Esophagus (tissue), 2 donors: ENCODE data around the gene SRPK3. TPM values are rescaled to one million over a fixed set of nuclear protein-coding genes. Genes with fewer than 3 reads are reported as not detected.
"Not testable (repeated sequence)": the region's sequence is repeated elsewhere in the genome, so short reads cannot be mapped to it uniquely, and the experiment has no call there.

Source experiments
- H3K27ac ChIP-seq, 2 donors: one replicate each; pipeline ENCODE4 v1.5.1; 2013; ENCODE audit warnings: low read depth in 2 of 2, mild to moderate bottlenecking in 2 of 2, inconsistent platforms in 1 of 2, low read length in 1 of 2, moderate library complexity in 1 of 2
- H3K27me3 ChIP-seq, 2 donors: one replicate each; pipeline ENCODE4 v1.6.1; 2013; ENCODE audit warnings: low read length in 2 of 2, control low read depth in 1 of 2, mild to moderate bottlenecking in 1 of 2; ENCODE audit not compliant: insufficient read depth in 2 of 2, control insufficient read depth in 1 of 2
- H3K36me3 ChIP-seq, 2 donors: one replicate each; pipeline ENCODE4 v1.6.1; 2013; ENCODE audit warnings: low read length in 1 of 2; ENCODE audit not compliant: control insufficient read depth in 2 of 2, insufficient read depth in 2 of 2
- H3K4me1 ChIP-seq, 2 donors: one replicate each; pipeline ENCODE4 v1.6.1; 2013; ENCODE audit warnings: low read length in 1 of 2; ENCODE audit not compliant: control insufficient read depth in 2 of 2, insufficient read depth in 2 of 2
- H3K4me3 ChIP-seq, 2 donors: one replicate each; pipeline ENCODE4 v1.5.1; 2013; ENCODE audit warnings: low read length in 2 of 2, mild to moderate bottlenecking in 2 of 2, low read depth in 1 of 2, moderate library complexity in 1 of 2
- H3K9me3 ChIP-seq, 2 donors: one replicate each; pipeline ENCODE4 v1.6.1; 2013; ENCODE audit warnings: mild to moderate bottlenecking in 2 of 2, low read depth in 1 of 2, low read length in 1 of 2, moderate library complexity in 1 of 2; ENCODE audit not compliant: control insufficient read depth in 2 of 2, insufficient read depth in 1 of 2
- WGBS, 2 donors: extraction: QIAGEN DNeasy Blood & Tissue Kit; methylation state at CpG; one replicate each; pipeline ENCODE4 v1.1.7; 2013; 5-methylcytosine and 5-hydroxymethylcytosine counted together
- polyA plus RNA-seq, 2 donors: library from polyadenylated mRNA; stranded (reverse); fragments of 200-250 nt; gene quantifications; one replicate each; pipeline ENCODE4 v1.2.3, GENCODE V29; 2013
- donor health status: healthy with polysubstance abuse.
- donor health status: Bipolar disorder and iron deficiency.

Gene SRPK3
- polyA plus RNA-seq, 2 donors, result 0.15 to 0.35 TPM

- Histone ChIP-seq H3K27me3 (no peaks in the 10 kb centered on the region), H3K36me3 (no peaks in the 10 kb centered on the region), H3K4me3 (no peak overlapping the region), H3K27ac (peak overlapping the region in 1 of 2 donors; percentile 11), H3K9me3 (no peaks in the 10 kb centered on the region), H3K4me1 (peaks cover 0 to 7% of the 10 kb centered on the region in 2 donors)
- 9 to 24% methylated on average over 31 to 38 of the region's 38 CpGs for WGBS, 2 donors
Measured at GRCh38 chrX:153744210-153745066, 36.4 kb upstream of the SRPK3 start.

GRCh38 chrX:153745067-153745433 is 35.8 kb upstream of the SRPK3 start:
- H3K9me3 ChIP-seq, H3K36me3 ChIP-seq, H3K4me3 ChIP-seq, H3K27me3 ChIP-seq, H3K4me1 ChIP-seq, H3K27ac ChIP-seq: not testable (repeated sequence)
- WGBS, 2 donors, result 35 to 42% methylated on average over 12 of the region's 12 CpGs

- 76 to 92% methylated on average over 3 of the region's 3 CpGs for WGBS, 2 donors
- Histone ChIP-seq H3K27me3 (no peaks in the 10 kb centered on the region), H3K9me3 (no peaks in the 10 kb centered on the region), H3K27ac (no peak overlapping the region), H3K4me3 (no peak overlapping the region), H3K36me3 (no peaks in the 10 kb centered on the region), H3K4me1 (peaks cover 0 to 2% of the 10 kb centered on the region in 2 donors)
Measured at GRCh38 chrX:153746359-153746758, 34.5 kb upstream of the SRPK3 start.

- WGBS, 2 donors, result 68 to 74% methylated on average over 6 of the region's 6 CpGs
Measured at GRCh38 chrX:153746991-153747390, 33.9 kb upstream of the SRPK3 start.

GRCh38 chrX:153749017-153749416 is 31.8 kb upstream of the SRPK3 start:
- WGBS, 2 donors, result 90 to 93% methylated on average over 7 of the region's 7 CpGs
- H3K27ac ChIP-seq, H3K36me3 ChIP-seq: not testable (repeated sequence)

More at GRCh38 chrX:153746991-153747390, 33.9 kb upstream of the SRPK3 start:
- H3K27ac ChIP-seq, H3K4me3 ChIP-seq, H3K27me3 ChIP-seq, H3K36me3 ChIP-seq, H3K9me3 ChIP-seq, H3K4me1 ChIP-seq: not testable (repeated sequence)

GRCh38 chrX:153750127-153750774 is 30.6 kb upstream of the SRPK3 start:
- no peaks in the 10 kb centered on the region for H3K9me3 ChIP-seq
- WGBS, 2 donors, result 81 to 87% methylated on average over 12 of the region's 12 CpGs

More at GRCh38 chrX:153749017-153749416, 31.8 kb upstream of the SRPK3 start:
- H3K27me3 ChIP-seq, H3K4me1 ChIP-seq, H3K9me3 ChIP-seq, H3K4me3 ChIP-seq: not testable (repeated sequence)

GRCh38 chrX:153755136-153755535 is 25.7 kb upstream of the SRPK3 start:
- 88 to 92% methylated on average over 1 of the region's 1 CpG for WGBS, 2 donors
- H3K4me1 ChIP-seq, result no peaks in the 10 kb centered on the region
- H3K27ac ChIP-seq, result no peak overlapping the region
- no peak overlapping the region for H3K4me3 ChIP-seq
- H3K36me3 ChIP-seq, result no peaks in the 10 kb centered on the region
- H3K27me3 ChIP-seq, result no peaks in the 10 kb centered on the region
- no peaks in the 10 kb centered on the region for H3K9me3 ChIP-seq

More at GRCh38 chrX:153750127-153750774, 30.6 kb upstream of the SRPK3 start:
- Histone ChIP-seq H3K27ac (no peak overlapping the region), H3K4me1 (no peaks in the 10 kb centered on the region), H3K36me3 (no peaks in the 10 kb centered on the region), H3K27me3 (no peaks in the 10 kb centered on the region), H3K4me3 (no peak overlapping the region)

- no peak overlapping the region for H3K27ac ChIP-seq
- WGBS, 2 donors, result 83 to 86% methylated on average over 15 of the region's 15 CpGs
- H3K4me1 ChIP-seq, result peaks cover 0 to 24% of the 10 kb centered on the region in 2 donors
- no peaks in the 10 kb centered on the region for H3K9me3 ChIP-seq
- H3K27me3 ChIP-seq, result no peaks in the 10 kb centered on the region
- no peak overlapping the region for H3K4me3 ChIP-seq
- no peaks in the 10 kb centered on the region for H3K36me3 ChIP-seq
Measured at GRCh38 chrX:153761863-153762262, 19.0 kb upstream of the SRPK3 start.

- Histone ChIP-seq H3K4me3 (no peak overlapping the region), H3K27me3 (no peaks in the 10 kb centered on the region), H3K4me1 (peaks cover 0 to 29% of the 10 kb centered on the region in 2 donors), H3K36me3 (no peaks in the 10 kb centered on the region), H3K9me3 (no peaks in the 10 kb centered on the region), H3K27ac (no peak overlapping the region)
- 85 to 87% methylated on average over 14 of the region's 14 CpGs for WGBS, 2 donors
Measured at GRCh38 chrX:153762626-153763173, 18.1 kb upstream of the SRPK3 start.
